Trophoblast cell (in vitro differentiated cells and primary cell): ENCODE results near the gene MED14.

Experiments used
- DNase-seq, 2 donors: peaks; one replicate each; pipeline ENCODE4 v3.0.0-alpha.2; 2016
- H2AFZ ChIP-seq: 2 replicates; pipeline ENCODE4 v1.6.1; 2013; ENCODE audit warnings: low read length, moderate library complexity, mild to moderate bottlenecking; ENCODE audit not compliant: insufficient read depth, poor library complexity
- H2AK5ac ChIP-seq: 2 replicates; pipeline ENCODE4 v1.6.1; 2013; ENCODE audit warnings: mild to moderate bottlenecking, low read length
- H2BK120ac ChIP-seq: 2 replicates; pipeline ENCODE4 v1.6.1; 2013; ENCODE audit warnings: low read length, mild to moderate bottlenecking, moderate library complexity; ENCODE audit not compliant: insufficient read depth, poor library complexity
- H2BK12ac ChIP-seq: 2 replicates; pipeline ENCODE4 v1.6.1; 2013; ENCODE audit warnings: mild to moderate bottlenecking, low read length, moderate library complexity
- H2BK5ac ChIP-seq: 2 replicates; pipeline ENCODE4 v1.6.1; 2013; ENCODE audit warnings: low read length, low read depth, moderate library complexity, mild to moderate bottlenecking; ENCODE audit not compliant: poor library complexity
- H3K14ac ChIP-seq: 2 replicates; pipeline ENCODE4 v1.6.1; 2013; ENCODE audit warnings: mild to moderate bottlenecking, low read length
- H3K18ac ChIP-seq: 2 replicates; pipeline ENCODE4 v1.6.1; 2013; ENCODE audit warnings: mild to moderate bottlenecking, low read length
- H3K23ac ChIP-seq: 2 replicates; pipeline ENCODE4 v1.6.1; 2013; ENCODE audit warnings: low read length
- H3K27ac ChIP-seq: 2 replicates; pipeline ENCODE4 v1.5.1; 2013; ENCODE audit warnings: low read depth, mild to moderate bottlenecking, inconsistent platforms, low read length, moderate library complexity
- H3K27me3 ChIP-seq: 2 replicates; pipeline ENCODE4 v1.6.1; 2013; ENCODE audit warnings: inconsistent platforms, mild to moderate bottlenecking, low read length, moderate library complexity; ENCODE audit not compliant: insufficient read depth
- H3K36me3 ChIP-seq, 2 experiments: 1 replicate in 1 of 2; 2 replicates in 1 of 2; pipeline ENCODE4 v1.6.1; 2013; ENCODE audit warnings: low read length in 2 of 2, mild to moderate bottlenecking in 2 of 2, moderate library complexity in 1 of 2; ENCODE audit not compliant: insufficient read depth in 2 of 2, control insufficient read depth in 1 of 2
- H3K4ac ChIP-seq: 2 replicates; pipeline ENCODE4 v1.6.1; 2013; ENCODE audit warnings: low read depth, mild to moderate bottlenecking, low read length, moderate library complexity
- H3K4me1 ChIP-seq, 2 experiments: 1 replicate in 1 of 2; 2 replicates in 1 of 2; pipeline ENCODE4 v1.6.1; 2013; ENCODE audit warnings: low read length in 2 of 2, mild to moderate bottlenecking in 2 of 2, moderate library complexity in 1 of 2; ENCODE audit not compliant: insufficient read depth in 2 of 2, control insufficient read depth in 1 of 2
- H3K4me2 ChIP-seq: 2 replicates; pipeline ENCODE4 v1.6.1; 2013; ENCODE audit warnings: inconsistent platforms, mild to moderate bottlenecking, low read length, moderate library complexity
- H3K4me3 ChIP-seq: 2 replicates; pipeline ENCODE4 v1.5.1; 2013; ENCODE audit warnings: mild to moderate bottlenecking, low read depth, low read length, inconsistent platforms
- H3K79me1 ChIP-seq: one replicate; pipeline ENCODE4 v1.6.1; 2013; ENCODE audit warnings: low read length
- H3K79me2 ChIP-seq: 2 replicates; pipeline ENCODE4 v1.6.1; 2013; ENCODE audit warnings: low read length, mild to moderate bottlenecking; ENCODE audit not compliant: control insufficient read depth, insufficient read depth, poor library complexity
- H3K9ac ChIP-seq: 2 replicates; pipeline ENCODE4 v1.6.1; 2013; ENCODE audit warnings: mild to moderate bottlenecking, low read length
- H3K9me3 ChIP-seq: 2 replicates; pipeline ENCODE4 v1.6.1; 2013; ENCODE audit warnings: low read depth, mild to moderate bottlenecking, control low read depth, inconsistent platforms, low read length; ENCODE audit not compliant: insufficient read depth
- H4K12ac ChIP-seq: 2 replicates; pipeline ENCODE4 v1.6.1; 2013; ENCODE audit warnings: low read depth, mild to moderate bottlenecking, low read length, moderate library complexity
- H4K8ac ChIP-seq: 2 replicates; pipeline ENCODE4 v1.6.1; 2013; ENCODE audit warnings: low read depth, mild to moderate bottlenecking, low read length, moderate library complexity
- H4K91ac ChIP-seq: one replicate; pipeline ENCODE4 v1.6.1; 2013; ENCODE audit warnings: low read depth, mild to moderate bottlenecking, low read length, moderate library complexity
- WGBS: extraction: QIAGEN DNeasy Blood & Tissue Kit; methylation state at CpG from one replicate; pipeline ENCODE4 v1.1.7; 2013; ENCODE audit warnings: missing lambda C conversion rate; ENCODE audit not compliant: insufficient read length, insufficient coverage; ENCODE audit errors: extremely low coverage; 5-methylcytosine and 5-hydroxymethylcytosine counted together

Gene MED14

DNA sequence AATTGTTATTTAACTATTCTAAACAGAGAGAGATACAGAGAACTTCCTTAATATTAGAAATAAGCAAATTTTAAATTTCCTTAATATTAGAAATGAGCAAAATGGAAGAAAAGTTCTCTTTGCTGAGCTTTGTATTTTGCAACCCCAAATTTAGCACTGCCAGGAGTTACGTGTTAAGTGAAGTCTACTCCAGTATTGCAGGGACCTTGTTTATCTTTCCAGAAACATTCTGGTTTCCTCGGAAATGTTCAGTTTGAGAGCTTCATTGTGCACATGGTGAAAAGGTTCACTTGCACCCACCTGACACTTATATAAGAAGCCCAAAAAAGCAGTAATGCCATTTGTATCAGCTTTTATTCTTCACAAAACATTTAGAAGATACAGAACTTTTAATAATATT, 81.8 kb downstream of the MED14 start:
- Histone ChIP-seq H3K18ac (no peak overlapping the region), H3K36me3 (peaks cover 10 to 11% of the 10 kb centered on the region in 2 experiments), H4K12ac (no peak overlapping the region), H3K27me3 (no peaks in the 10 kb centered on the region), H3K4me2 (no peak overlapping the region), H2AK5ac (no peak overlapping the region), H3K79me2 (no peaks in the 10 kb centered on the region), H3K79me1 (no peaks in the 10 kb centered on the region), H3K14ac (no peak overlapping the region), H3K4me1 (no peaks in the 10 kb centered on the region), H3K23ac (no peak overlapping the region), H2BK120ac (no peak overlapping the region), H3K9ac (no peak overlapping the region), H2BK12ac (no peak overlapping the region), H3K4me3 (no peak overlapping the region), H3K9me3 (no peaks in the 10 kb centered on the region), H2AFZ (no peak overlapping the region), H2BK5ac (no peak overlapping the region), H3K27ac (no peak overlapping the region), H3K4ac (no peak overlapping the region), H4K8ac (no peak overlapping the region), H4K91ac (no peak overlapping the region)
- DNase-seq: no peak
- WGBS: no CpG with 5 or more reads among the region's 2 CpGs

GRCh38 chrX:40652664-40653063, 82.7 kb downstream of the MED14 start:
- H3K18ac ChIP-seq: no peak overlapping the region

GRCh38 chrX:40651620-40652223, 83.6 kb downstream of the MED14 start:
- peaks cover 3 to 6% of the 10 kb centered on the region in 2 experiments for H3K36me3 ChIP-seq
- DNase-seq: peak; percentile 46 to 84

More at GRCh38 chrX:40652664-40653063, 82.7 kb downstream of the MED14 start:
- Histone ChIP-seq H3K79me1 (no peaks in the 10 kb centered on the region), H3K23ac (no peak overlapping the region), H3K4ac (no peak overlapping the region), H2BK12ac (no peak overlapping the region), H2AFZ (no peak overlapping the region), H3K4me2 (no peak overlapping the region), H2AK5ac (no peak overlapping the region), H3K14ac (no peak overlapping the region), H3K9ac (no peak overlapping the region), H2BK120ac (no peak overlapping the region), H3K4me3 (no peak overlapping the region), H4K8ac (no peak overlapping the region), H4K12ac (no peak overlapping the region), H4K91ac (no peak overlapping the region), H3K27ac (no peak overlapping the region), H2BK5ac (no peak overlapping the region), H3K36me3 (peaks cover 6 to 11% of the 10 kb centered on the region in 2 experiments), H3K4me1 (no peaks in the 10 kb centered on the region), H3K9me3 (no peaks in the 10 kb centered on the region), H3K79me2 (no peaks in the 10 kb centered on the region), H3K27me3 (no peaks in the 10 kb centered on the region)
- no peak for DNase-seq
- WGBS: no CpG with 5 or more reads among the region's 1 CpG

DNA sequence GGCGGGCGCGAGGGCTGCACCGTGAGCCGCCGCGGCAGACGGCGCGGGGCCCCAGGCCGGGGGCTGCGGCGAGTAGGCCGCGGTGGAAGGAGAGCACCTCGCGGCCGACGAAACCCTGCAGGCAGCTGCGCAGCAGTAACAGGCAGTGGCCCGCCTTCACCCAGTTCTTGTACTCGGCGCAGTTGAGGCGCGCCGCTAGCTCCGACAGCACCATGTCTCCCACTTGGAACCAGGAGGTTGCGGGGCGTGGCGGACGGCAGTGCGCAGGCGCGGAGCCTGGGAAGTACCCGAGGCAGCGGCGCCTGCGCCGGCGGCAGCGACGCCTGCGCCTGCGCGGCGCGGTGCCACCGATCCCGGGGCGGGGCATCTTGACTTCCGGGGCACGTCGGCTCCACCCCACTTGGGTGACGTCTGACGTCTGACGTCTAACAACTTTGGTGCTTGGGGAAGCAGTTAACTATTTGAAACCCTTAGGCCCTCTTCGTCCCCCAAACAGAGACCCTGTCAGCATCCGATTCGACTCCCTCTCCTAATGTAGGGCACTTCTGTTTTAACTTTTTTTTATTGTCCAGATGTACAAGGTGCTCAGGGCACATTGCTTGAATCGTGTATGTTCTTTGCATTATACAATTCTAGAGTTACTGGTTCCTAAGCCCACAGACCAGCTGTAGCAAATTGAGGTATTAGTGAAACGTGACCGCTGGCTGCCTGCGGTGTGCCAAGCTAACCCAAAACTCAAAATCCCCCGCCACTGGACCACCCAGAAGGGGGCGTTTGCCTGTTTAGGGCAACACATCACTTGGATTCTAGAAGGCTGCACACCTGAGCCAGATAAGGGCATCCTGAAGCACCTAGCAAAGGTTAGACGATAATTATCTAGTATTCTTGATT, 87.8 kb downstream of the MED14 start, which contains the start of gene CXorf38:
Gene CXorf38, minus strand, starts transcription at position 255 of the 891 bp plus-strand sequence. Its CDS starts 41 bp downstream, at position 214.
- Histone ChIP-seq H3K27ac (peak within 1 kb of the TSS; percentile 51), H3K4me1 (peaks cover 3 to 5% of the 10 kb centered on the region in 2 experiments), H3K4ac (peak within 1 kb of the TSS; percentile 64), H3K4me3 (peak within 1 kb of the TSS; percentile 90), H3K36me3 (peaks cover 2 to 4% of the 10 kb centered on the region in 2 experiments), H3K4me2 (peak within 1 kb of the TSS; percentile 91), H2BK12ac (no peak within 1 kb of the TSS), H3K27me3 (no peaks in the 10 kb centered on the region), H3K23ac (no peak within 1 kb of the TSS), H4K91ac (peak within 1 kb of the TSS; percentile 35), H2AFZ (peak within 1 kb of the TSS; percentile 97), H4K8ac (peak within 1 kb of the TSS; percentile 75), H3K9me3 (no peaks in the 10 kb centered on the region), H2AK5ac (no peak within 1 kb of the TSS), H3K79me2 (peaks cover 14% of the 10 kb centered on the region), H2BK5ac (peak within 1 kb of the TSS; percentile 46), H3K14ac (peak within 1 kb of the TSS; percentile 73), H3K79me1 (peaks cover 5% of the 10 kb centered on the region), H2BK120ac (peak within 1 kb of the TSS; percentile 55), H3K18ac (peak within 1 kb of the TSS; percentile 85), H3K9ac (peak within 1 kb of the TSS; percentile 76), H4K12ac (peak within 1 kb of the TSS; percentile 44)
- DNase-seq: peak; percentile 83 to 97
- no CpG with 5 or more reads among the region's 66 CpGs for WGBS

More at GRCh38 chrX:40651620-40652223, 83.6 kb downstream of the MED14 start:
- H3K27ac ChIP-seq: no peak overlapping the region
- no peak overlapping the region for H3K4ac ChIP-seq
- H3K14ac ChIP-seq: no peak overlapping the region
- H3K18ac ChIP-seq: no peak overlapping the region
- H3K4me3 ChIP-seq: no peak overlapping the region
- WGBS: no CpG with 5 or more reads among the region's 3 CpGs
- H2AFZ ChIP-seq: no peak overlapping the region
- H3K23ac ChIP-seq: no peak overlapping the region
- no peak overlapping the region for H3K9ac ChIP-seq
- no peaks in the 10 kb centered on the region for H3K4me1 ChIP-seq
- H3K27me3 ChIP-seq: no peaks in the 10 kb centered on the region
- no peak overlapping the region for H2BK5ac ChIP-seq
- H3K4me2 ChIP-seq: no peak overlapping the region
- H3K79me2 ChIP-seq: peaks cover 5% of the 10 kb centered on the region
- H3K79me1 ChIP-seq: peaks cover 5% of the 10 kb centered on the region
- no peak overlapping the region for H2BK12ac ChIP-seq
- no peak overlapping the region for H4K8ac ChIP-seq
- H4K91ac ChIP-seq: no peak overlapping the region
- H2AK5ac ChIP-seq: no peak overlapping the region
- H2BK120ac ChIP-seq: no peak overlapping the region
- H3K9me3 ChIP-seq: no peaks in the 10 kb centered on the region
- H4K12ac ChIP-seq: no peak overlapping the region
